ENCODE data around the gene GCN1.

DNA sequence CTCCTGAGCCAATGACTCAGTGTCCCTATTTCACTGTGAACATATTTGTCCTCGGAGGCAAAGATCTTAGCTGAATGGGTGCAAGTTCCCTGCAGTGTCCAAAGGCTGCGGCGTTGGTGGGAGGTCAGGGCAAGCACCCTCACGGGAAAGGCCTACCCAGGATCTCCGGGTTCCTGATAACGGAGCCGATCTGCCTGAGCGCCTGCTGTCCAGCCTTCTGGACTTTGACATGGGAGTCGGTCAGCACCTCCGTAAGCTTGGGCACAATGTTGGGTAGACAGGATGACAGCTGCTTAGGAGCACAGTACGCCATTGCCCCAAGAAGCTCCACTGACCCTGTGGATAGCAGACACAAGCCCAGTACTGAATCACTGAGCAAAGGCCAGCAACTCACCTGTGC is 46.5 kb downstream of the GCN1 start:
- TF ChIP-seq, protein P1, sequence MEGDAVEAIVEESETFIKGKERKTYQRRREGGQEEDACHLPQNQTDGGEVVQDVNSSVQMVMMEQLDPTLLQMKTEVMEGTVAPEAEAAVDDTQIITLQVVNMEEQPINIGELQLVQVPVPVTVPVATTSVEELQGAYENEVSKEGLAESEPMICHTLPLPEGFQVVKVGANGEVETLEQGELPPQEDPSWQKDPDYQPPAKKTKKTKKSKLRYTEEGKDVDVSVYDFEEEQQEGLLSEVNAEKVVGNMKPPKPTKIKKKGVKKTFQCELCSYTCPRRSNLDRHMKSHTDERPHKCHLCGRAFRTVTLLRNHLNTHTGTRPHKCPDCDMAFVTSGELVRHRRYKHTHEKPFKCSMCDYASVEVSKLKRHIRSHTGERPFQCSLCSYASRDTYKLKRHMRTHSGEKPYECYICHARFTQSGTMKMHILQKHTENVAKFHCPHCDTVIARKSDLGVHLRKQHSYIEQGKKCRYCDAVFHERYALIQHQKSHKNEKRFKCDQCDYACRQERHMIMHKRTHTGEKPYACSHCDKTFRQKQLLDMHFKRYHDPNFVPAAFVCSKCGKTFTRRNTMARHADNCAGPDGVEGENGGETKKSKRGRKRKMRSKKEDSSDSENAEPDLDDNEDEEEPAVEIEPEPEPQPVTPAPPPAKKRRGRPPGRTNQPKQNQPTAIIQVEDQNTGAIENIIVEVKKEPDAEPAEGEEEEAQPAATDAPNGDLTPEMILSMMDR (IDR thresholded peaks at IDR 0.05; ENCODE audit: insufficient read depth, low read length) = no peak
- no peak for TF ChIP-seq POLR2AphosphoS5 (IDR thresholded peaks at IDR 0.05; ENCODE audit: low read depth)
- TF ChIP-seq, protein P2, sequence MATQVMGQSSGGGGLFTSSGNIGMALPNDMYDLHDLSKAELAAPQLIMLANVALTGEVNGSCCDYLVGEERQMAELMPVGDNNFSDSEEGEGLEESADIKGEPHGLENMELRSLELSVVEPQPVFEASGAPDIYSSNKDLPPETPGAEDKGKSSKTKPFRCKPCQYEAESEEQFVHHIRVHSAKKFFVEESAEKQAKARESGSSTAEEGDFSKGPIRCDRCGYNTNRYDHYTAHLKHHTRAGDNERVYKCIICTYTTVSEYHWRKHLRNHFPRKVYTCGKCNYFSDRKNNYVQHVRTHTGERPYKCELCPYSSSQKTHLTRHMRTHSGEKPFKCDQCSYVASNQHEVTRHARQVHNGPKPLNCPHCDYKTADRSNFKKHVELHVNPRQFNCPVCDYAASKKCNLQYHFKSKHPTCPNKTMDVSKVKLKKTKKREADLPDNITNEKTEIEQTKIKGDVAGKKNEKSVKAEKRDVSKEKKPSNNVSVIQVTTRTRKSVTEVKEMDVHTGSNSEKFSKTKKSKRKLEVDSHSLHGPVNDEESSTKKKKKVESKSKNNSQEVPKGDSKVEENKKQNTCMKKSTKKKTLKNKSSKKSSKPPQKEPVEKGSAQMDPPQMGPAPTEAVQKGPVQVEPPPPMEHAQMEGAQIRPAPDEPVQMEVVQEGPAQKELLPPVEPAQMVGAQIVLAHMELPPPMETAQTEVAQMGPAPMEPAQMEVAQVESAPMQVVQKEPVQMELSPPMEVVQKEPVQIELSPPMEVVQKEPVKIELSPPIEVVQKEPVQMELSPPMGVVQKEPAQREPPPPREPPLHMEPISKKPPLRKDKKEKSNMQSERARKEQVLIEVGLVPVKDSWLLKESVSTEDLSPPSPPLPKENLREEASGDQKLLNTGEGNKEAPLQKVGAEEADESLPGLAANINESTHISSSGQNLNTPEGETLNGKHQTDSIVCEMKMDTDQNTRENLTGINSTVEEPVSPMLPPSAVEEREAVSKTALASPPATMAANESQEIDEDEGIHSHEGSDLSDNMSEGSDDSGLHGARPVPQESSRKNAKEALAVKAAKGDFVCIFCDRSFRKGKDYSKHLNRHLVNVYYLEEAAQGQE (IDR thresholded peaks at IDR 0.05; ENCODE audit: insufficient replicate concordance, low read depth) = no peak
- no peak for TF ChIP-seq GABPA (IDR thresholded peaks at IDR 0.05; ENCODE audit: low read depth)
- TF ChIP-seq SPI1 (IDR thresholded peaks at IDR 0.05; ENCODE audit: borderline replicate concordance, low read depth) = no peak

All from HL-60 (cell line).